ENCODE measurements around the gene VWA8.

- no peak for TF ChIP-seq SP1 (IDR thresholded peaks at IDR 0.05)
- no peak for TF ChIP-seq JUND (IDR thresholded peaks at IDR 0.05)
- no peak for TF ChIP-seq REST (IDR thresholded peaks at IDR 0.05)
- TF ChIP-seq RXRA (IDR thresholded peaks at IDR 0.05), result no peak
- no peak for TF ChIP-seq CTCF (IDR thresholded peaks at IDR 0.05; ENCODE audit: low read depth, low read length, missing input control)
- TF ChIP-seq FOXA1 (IDR thresholded peaks at IDR 0.05), result no peak
- no peak for TF ChIP-seq RAD21 (IDR thresholded peaks at IDR 0.05)
- no peak for TF ChIP-seq YY1 (IDR thresholded peaks at IDR 0.05)
- no peak for TF ChIP-seq ZBTB33 (IDR thresholded peaks at IDR 0.05)
- no peak for TF ChIP-seq MAX (IDR thresholded peaks at IDR 0.05)
- TF ChIP-seq GABPA (IDR thresholded peaks at IDR 0.05 in 1 of 2, conservative IDR thresholded peaks at IDR 0.05 in 1 of 2), result no peak
- TF ChIP-seq ATF3 (IDR thresholded peaks at IDR 0.05), result no peak
Observed at GRCh38 chr13:41941174-41941573, 19.7 kb downstream of the VWA8 start.
